Tibial nerve (tissue), 4 donors: ENCODE data around the gene LEF1. TPM values are rescaled to one million over a fixed set of nuclear protein-coding genes. Genes with fewer than 3 reads are reported as not detected.

ENCODE experiments used
- DNase-seq, 2 donors: peaks; one replicate each; pipeline ENCODE4 v3.0.0-alpha.2; 2019; ENCODE audit warnings: low spot score in 2 of 2
- H3K27ac ChIP-seq, 4 donors: fragments of 200-600 bp; sonication (generic) in 3 of 4; one replicate each; pipeline ENCODE4 v1.5.1; 2017 to 2019; ENCODE audit warnings: mild to moderate bottlenecking in 1 of 4
- H3K27me3 ChIP-seq, 2 donors: fragments of 200-600 bp; sonication (generic) in 1 of 2; one replicate each; pipeline versions ENCODE4 v1.5.1 to v1.6.0; 2017 to 2019
- H3K36me3 ChIP-seq, 3 donors: fragments of 200-600 bp; sonication (generic); one replicate each; pipeline ENCODE4 v1.5.1; 2018 to 2019
- H3K4me1 ChIP-seq, 4 donors: fragments of 200-600 bp; sonication (generic) in 3 of 4; one replicate each; pipeline ENCODE4 v1.5.1; 2017 to 2019
- H3K4me3 ChIP-seq, 4 donors: fragments of 200-600 bp; sonication (generic) in 3 of 4; one replicate each; pipeline ENCODE4 v1.5.1; 2017 to 2019; ENCODE audit warnings: mild to moderate bottlenecking in 1 of 4, moderate library complexity in 1 of 4
- H3K9me3 ChIP-seq, 4 donors: fragments of 200-600 bp; sonication (generic) in 3 of 4; one replicate each; pipeline ENCODE4 v1.5.1; 2017 to 2019
- CTCF ChIP-seq, 5 experiments: fragments of 200-600 bp in 3 of 5; fragments of 450-650 bp in 2 of 5; sonication (generic) in 3 of 5; IDR thresholded peaks; one replicate each; pipeline ENCODE4 v1.5.1; 2016 to 2019; ENCODE audit warnings: antibody characterized with exemption in 5 of 5, mild to moderate bottlenecking in 3 of 5, moderate library complexity in 2 of 5
- EP300 ChIP-seq, 2 donors: sonication (generic); formaldehyde crosslinking; IDR thresholded peaks; one replicate each; pipeline ENCODE4 v1.6.1; 2017; ENCODE audit warnings: antibody characterized with exemption in 2 of 2, mild to moderate bottlenecking in 1 of 2
- POLR2A ChIP-seq, 2 donors: fragments of 450-650 bp; IDR thresholded peaks; one replicate each; pipeline ENCODE4 v1.6.1; 2017; ENCODE audit warnings: antibody characterized with exemption in 2 of 2, mild to moderate bottlenecking in 2 of 2, moderate library complexity in 2 of 2
- WGBS, 2 donors: methylation state at CpG; one replicate each; pipeline ENCODE4 v1.1.5; 2018; 5-methylcytosine and 5-hydroxymethylcytosine counted together
- total RNA-seq, 4 donors: library from RNA; depleted of rRNA; stranded (reverse); fragments of >200 nt; gene quantifications; one replicate each; pipeline ENCODE4 v1.1.0, GENCODE V29; 2016

LEF1 gene
- total RNA-seq, 4 donors from 2014 or later, result 1.9 to 11.7 (median 8.3) TPM

- no peak for DNase-seq
- Histone ChIP-seq H3K27ac (no peak overlapping the region), H3K9me3 (no peaks in the 10 kb centered on the region), H3K27me3 (no peaks in the 10 kb centered on the region), H3K36me3 (no peaks in the 10 kb centered on the region), H3K4me1 (no peaks in the 10 kb centered on the region), H3K4me3 (no peak overlapping the region)
- 52 to 53% methylated on average over 3 of the region's 3 CpGs for WGBS, 2 donors
- TF ChIP-seq EP300 (IDR thresholded peaks at IDR 0.05), result no peak
- no peak for TF ChIP-seq CTCF (IDR thresholded peaks at IDR 0.05)
- no peak for TF ChIP-seq POLR2A (IDR thresholded peaks at IDR 0.05)
Measured at GRCh38 chr4:108144451-108144850, 24.3 kb downstream of the LEF1 start.

GRCh38 chr4:108143515-108143914, 25.2 kb downstream of the LEF1 start:
- 84 to 90% methylated on average over 4 of the region's 4 CpGs for WGBS, 2 donors
- no peaks in the 10 kb centered on the region for H3K9me3 ChIP-seq
- H3K4me1 ChIP-seq, result no peaks in the 10 kb centered on the region
- no peak for DNase-seq
- H3K36me3 ChIP-seq, result no peaks in the 10 kb centered on the region
- no peak overlapping the region for H3K4me3 ChIP-seq
- no peak for TF ChIP-seq EP300 (IDR thresholded peaks at IDR 0.05)
- no peak for TF ChIP-seq CTCF (IDR thresholded peaks at IDR 0.05)
- TF ChIP-seq POLR2A (IDR thresholded peaks at IDR 0.05), result no peak
- H3K27me3 ChIP-seq, result no peaks in the 10 kb centered on the region
- H3K27ac ChIP-seq, result no peak overlapping the region

GRCh38 chr4:108142870-108143269, 25.9 kb downstream of the LEF1 start:
- Histone ChIP-seq H3K9me3 (no peaks in the 10 kb centered on the region), H3K4me3 (no peak overlapping the region), H3K27ac (no peak overlapping the region), H3K4me1 (no peaks in the 10 kb centered on the region), H3K36me3 (no peaks in the 10 kb centered on the region), H3K27me3 (no peaks in the 10 kb centered on the region)
- 60 to 64% methylated on average over 2 of the region's 2 CpGs for WGBS, 2 donors
- DNase-seq, result no peak
- TF ChIP-seq EP300 (IDR thresholded peaks at IDR 0.05), result no peak
- TF ChIP-seq POLR2A (IDR thresholded peaks at IDR 0.05), result no peak
- no peak for TF ChIP-seq CTCF (IDR thresholded peaks at IDR 0.05)

- Histone ChIP-seq H3K27ac (no peak overlapping the region), H3K9me3 (no peaks in the 10 kb centered on the region), H3K36me3 (no peaks in the 10 kb centered on the region), H3K27me3 (no peaks in the 10 kb centered on the region), H3K4me1 (no peaks in the 10 kb centered on the region), H3K4me3 (no peak overlapping the region)
- no peak for TF ChIP-seq POLR2A (IDR thresholded peaks at IDR 0.05)
- no peak for TF ChIP-seq CTCF (IDR thresholded peaks at IDR 0.05)
- no peak for TF ChIP-seq EP300 (IDR thresholded peaks at IDR 0.05)
- 77 to 85% methylated on average over 12 of the region's 12 CpGs for WGBS, 2 donors
- no peak for DNase-seq
Measured at GRCh38 chr4:108141213-108141950, 27.4 kb downstream of the LEF1 start.

- TF ChIP-seq POLR2A (IDR thresholded peaks at IDR 0.05), result no peak
- TF ChIP-seq CTCF (IDR thresholded peaks at IDR 0.05), result no peak
- TF ChIP-seq EP300 (IDR thresholded peaks at IDR 0.05), result no peak
- no peaks in the 10 kb centered on the region for H3K27me3 ChIP-seq
- H3K27ac ChIP-seq, result no peak overlapping the region
- no peaks in the 10 kb centered on the region for H3K4me1 ChIP-seq
- no peaks in the 10 kb centered on the region for H3K9me3 ChIP-seq
- WGBS, 2 donors, result 92 to 94% methylated on average over 7 of the region's 7 CpGs
- H3K36me3 ChIP-seq, result no peaks in the 10 kb centered on the region
- no peak for DNase-seq
- H3K4me3 ChIP-seq, result no peak overlapping the region
Measured at GRCh38 chr4:108140328-108140727, 28.4 kb downstream of the LEF1 start.
